ENCODE data around the gene EPHA4.

EPHA4 gene

DNA sequence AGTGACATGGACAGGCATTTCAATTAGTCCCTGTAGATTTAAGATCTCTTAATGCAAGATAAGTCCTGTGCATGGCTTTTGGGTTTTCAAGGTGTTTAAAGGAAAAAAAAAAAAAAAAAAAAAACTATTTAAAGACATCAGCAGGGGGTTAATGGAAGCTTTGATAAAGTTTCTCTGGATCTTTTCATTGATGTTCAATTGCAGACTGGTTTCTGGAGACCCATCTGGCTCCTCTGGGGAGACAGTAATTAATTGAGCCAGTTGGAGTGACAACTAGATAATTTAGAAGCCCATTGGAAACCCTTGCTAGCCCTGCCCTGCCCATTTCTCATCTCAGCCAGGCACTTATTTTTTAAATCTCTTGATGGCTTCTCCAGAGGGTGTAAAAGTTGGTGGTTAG, 98.7 kb downstream of the EPHA4 start:
- DNase-seq (ENCODE audit: low read depth in 3 of 3) = no peak

DNA sequence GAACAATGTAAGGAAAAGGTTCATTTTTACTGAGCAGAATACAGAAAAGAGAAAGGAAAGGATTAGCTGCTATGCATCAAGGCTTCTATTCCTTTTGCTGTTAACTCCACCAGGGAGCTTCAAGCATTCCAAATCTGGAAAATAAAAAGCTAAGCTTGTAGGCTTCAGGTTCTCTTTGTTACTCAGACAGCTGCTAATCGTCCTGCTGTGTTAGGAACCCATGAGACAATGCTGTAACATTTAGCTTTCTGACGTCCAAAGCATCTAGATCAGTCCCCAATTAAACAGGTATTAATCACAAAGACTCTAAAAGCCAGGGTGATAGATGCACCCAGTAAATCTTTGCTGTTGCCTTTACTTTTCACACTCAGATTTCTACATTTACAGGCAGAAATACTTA, 103.8 kb downstream of the EPHA4 start:
- DNase-seq (ENCODE audit: low read depth in 3 of 3) = no peak

DNA sequence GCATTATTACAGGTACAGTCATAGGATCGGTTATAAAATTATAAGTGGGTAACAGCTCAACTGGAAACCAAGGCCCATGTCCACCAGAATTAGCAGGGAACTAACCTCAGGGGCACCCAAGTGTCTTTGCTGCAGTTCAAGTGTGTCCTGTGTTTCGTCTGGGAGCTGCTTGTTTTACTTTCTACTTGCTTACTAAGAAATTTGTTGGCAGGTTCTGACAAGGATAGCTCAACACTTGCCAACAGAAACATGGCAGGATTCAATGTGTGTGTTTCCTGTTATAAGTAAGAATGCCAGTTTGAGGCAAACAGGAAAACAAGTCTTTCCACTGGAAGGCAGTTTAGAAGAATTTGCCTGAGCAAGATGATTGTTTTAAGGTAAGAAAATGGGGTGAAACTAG, 104.5 kb downstream of the EPHA4 start:
- no peak for DNase-seq (ENCODE audit: low read depth in 3 of 3)

DNA sequence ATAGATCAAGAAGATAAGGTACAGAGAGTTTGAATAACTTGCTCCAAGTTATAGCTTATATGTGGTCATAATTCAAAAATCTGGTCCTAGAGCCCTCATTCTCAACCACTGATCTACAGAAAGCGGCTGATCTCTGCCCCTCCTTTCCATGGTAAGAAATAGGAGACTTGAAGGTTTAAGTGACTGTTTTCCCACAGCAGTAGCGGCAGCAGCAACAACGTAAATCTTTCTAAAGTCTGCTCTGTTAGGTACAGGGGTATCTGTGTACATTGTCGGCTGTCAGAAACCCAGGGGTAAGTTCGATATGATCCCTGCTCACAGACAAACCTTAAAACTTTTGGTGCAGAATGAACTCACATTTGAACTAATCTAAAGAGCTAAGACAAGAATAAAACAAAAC, 105.4 kb downstream of the EPHA4 start:
- no peak for DNase-seq (ENCODE audit: low read depth in 3 of 3)

DNA sequence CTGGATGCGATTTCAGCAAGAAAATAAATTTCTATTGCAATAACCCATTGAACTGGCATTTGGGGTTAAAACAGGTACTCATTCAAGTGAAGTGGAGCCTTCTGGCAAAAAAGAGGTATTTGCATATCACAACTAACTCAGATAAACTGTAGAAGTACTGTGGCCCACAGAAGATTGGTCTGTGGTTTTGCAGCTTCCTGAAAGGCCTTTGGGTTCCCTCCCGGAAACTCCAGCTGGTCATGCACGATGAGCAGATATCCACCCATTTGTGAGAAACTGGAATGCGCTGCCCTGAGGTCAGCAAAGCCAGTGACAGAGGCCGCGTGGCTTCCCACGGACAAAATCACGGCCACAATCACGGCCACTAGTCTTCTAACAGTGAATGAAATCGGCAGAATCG, 106.3 kb downstream of the EPHA4 start:
- no peak for DNase-seq (ENCODE audit: low read depth in 3 of 3)

DNA sequence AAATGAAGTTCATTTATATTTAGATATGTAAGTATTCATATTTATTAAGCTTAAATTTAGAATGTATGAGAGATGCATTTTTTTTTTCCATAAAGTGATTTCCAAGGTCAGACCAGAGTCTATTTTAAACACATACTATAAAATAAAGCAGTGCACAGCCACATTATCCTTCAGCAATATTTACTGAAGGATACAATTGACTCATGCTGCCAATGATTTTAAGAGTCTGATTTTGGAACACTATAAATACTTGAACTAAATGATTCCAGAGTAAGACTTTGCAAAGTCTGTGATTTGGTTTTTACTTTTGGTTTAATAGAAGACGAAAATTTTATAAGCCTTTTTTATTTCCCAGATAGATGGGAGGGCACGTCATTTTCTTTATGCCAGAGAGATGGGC, 107.1 kb downstream of the EPHA4 start:
- DNase-seq (ENCODE audit: low read depth in 3 of 3) = no peak

DNA sequence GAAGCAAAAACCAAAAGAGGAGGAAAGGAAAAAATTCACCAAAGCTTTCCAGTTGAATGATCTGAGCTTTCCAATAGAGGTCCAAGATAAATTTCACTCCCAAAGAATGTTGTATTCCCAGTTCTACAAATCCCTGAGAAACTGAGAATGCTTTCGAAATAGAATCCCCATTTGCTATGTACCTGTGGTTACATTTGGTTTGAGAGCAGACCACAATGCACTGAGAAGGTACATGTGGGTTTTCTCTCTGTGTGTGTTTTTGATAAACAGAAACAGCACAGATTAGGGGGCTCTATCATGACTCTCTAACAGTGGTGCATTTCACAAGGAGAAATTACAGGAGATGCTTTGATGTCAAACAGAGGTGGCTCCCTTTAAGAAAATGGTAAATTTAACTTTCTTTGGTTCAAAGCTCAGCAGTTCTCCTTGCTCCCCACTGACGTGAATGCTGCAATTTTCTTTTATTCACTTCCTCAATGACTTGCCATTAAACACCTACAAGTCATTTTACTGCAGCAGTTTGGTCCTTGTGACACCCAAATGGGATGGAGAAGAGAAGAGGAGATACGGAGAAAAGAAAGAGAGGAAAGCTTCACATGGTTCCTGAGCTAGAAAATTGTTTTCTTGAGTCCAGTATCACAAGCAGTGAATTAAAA, 108.7 kb downstream of the EPHA4 start:
- DNase-seq (ENCODE audit: low read depth in 3 of 3) = no peak

DNA sequence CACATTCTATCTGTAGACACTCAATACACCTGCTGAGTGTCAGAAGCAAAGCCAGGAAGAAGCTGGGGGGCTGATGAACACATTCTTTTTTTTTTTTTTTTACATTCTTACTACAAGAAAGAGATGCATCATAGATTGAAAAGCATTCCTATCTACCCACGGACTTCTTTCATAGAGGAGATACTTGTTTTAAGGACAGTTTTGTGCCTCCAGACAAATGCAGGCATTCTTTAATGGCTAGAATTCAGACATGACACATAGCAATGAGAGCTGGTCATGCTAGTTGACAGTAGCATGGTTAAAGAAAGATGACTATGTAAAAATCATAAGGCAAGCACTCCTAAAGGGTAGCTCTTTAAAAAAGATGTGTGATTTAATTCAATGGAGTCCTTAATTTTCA, 110.2 kb downstream of the EPHA4 start:
- no peak for DNase-seq (ENCODE audit: low read depth in 3 of 3)

DNA sequence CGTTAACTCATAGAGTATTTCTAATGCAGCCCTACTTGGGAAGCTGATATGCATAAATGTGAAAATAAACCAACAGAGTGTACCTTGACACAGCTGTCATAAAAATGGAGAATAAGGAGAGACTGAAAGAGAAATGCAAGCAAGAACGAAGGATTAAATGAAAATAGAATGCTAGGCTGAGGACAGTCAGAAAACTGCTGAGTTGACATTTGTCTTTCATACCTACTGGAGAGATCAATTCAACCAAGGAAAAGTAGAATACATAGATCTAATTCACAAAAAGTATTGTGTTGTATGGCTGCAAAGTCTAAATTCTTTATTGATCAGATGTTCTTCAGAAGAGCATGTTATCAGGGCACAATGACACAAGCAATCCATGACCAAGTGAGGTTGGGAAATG, 112.0 kb downstream of the EPHA4 start:
- DNase-seq (ENCODE audit: low read depth in 3 of 3) = no peak

DNA sequence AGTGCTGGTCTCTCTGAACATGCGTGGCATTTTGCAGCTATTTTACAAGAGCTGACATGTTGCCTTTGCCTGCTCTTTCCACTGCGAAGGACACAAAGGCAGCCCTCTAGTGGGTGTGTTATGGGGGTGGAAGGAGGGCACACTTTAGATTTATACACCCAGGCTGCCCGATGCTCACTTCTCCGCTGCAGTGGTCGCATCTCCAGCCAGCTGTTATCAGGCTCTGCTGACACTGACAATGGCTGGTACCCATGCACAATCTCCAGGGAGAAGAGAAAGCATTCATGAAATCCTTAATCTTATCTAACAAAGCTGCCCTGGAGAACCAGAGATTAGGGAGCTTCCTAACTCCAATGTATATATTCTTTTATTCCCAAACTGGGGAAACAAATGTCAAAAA, 113.5 kb downstream of the EPHA4 start:
- no peak for DNase-seq (ENCODE audit: low read depth in 3 of 3)

DNA sequence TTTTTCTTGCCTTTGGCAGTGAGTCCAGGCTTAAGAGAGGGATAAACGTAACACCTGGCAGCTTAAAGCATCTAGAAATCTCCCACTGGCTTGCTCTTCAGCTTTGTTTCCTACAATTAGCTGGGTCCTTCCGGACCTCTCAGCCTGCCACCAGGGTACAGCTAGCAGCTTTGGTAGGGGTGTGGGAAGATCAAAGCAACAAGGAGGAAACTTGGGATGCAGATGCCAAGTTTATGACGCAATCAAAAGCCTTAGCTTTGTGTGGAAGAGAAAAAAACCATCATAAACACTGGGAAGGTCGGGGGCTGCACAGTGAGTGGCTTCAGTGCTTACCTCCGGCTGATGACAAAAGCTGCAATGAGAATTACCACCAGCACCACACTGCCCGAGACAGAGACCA, 116.9 kb downstream of the EPHA4 start:
- DNase-seq (ENCODE audit: low read depth in 3 of 3) = no peak

DNA sequence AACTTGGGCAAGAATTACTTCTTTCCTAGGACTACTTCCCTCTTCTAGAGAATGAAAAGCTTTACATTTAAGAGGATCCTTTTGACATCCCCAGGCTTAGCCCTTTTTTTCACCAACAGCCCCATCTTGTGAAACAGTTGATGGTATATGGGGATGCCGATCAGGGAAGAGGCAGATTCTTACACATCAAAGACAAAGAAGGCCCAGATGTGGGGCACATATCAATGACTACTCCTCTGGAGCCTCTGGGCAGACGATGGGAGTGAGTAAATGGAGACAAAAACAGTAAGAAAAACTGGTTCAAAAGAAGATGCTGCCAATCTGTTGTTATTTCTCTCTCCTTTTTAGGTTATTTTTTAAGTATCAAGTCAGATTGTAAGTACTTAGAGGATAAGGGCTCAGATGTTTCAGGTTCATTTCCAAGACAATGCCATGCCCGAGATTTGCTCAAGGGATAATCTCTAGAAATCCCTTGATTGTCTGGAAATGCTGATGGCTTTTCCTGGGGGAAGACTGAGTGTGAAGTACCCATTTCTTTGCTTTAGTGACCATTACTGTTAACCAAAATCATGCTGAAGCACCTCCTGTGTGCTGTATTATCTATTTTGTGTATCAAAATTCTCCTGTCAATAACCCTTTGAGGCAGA, 117.5 kb downstream of the EPHA4 start:
- no peak for DNase-seq (ENCODE audit: low read depth in 3 of 3)

DNA sequence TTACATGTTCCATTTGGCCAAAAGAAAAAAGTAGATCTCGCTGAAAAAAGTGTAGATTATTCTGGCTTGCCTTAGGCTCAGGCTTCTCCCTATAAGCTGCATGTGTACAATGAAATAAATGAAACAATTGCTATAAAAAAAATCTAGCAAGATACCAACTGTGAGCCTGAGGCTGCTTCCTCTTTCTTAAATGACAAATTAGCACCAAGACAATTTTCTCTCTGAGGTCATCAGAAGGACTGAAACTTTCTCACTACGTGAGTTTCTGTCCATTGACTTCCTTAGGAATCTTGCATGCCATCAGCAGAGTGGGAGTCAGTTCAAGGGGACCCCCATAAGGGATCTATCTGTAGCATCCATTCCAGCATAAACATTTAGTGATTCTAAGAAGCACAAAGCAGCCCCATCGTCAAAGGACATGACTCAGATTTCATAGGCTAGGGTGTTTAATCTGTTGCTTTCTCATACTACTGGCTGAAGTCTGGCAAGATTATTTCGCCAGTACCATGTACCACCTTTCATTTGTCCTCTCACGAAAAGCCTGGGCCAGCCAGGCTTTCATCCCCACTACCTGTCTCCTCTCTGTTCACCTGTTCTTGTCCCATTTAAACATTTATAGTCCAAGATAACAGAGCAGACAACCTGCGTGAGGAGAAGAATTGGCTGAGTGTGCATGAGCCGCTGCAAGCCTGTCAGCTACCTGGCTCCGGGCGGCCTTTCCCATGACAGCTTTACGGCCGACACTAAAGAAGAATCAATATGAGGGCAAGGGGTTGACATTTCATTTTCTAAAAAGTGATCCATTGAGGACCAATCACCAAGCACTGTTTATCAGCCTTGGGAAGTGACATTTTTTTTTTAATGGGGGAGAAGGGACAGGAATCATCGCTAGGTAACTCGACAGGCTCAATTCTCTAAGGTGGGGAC, 120.0 kb downstream of the EPHA4 start:
- DNase-seq (ENCODE audit: low read depth in 3 of 3) = no peak

DNA sequence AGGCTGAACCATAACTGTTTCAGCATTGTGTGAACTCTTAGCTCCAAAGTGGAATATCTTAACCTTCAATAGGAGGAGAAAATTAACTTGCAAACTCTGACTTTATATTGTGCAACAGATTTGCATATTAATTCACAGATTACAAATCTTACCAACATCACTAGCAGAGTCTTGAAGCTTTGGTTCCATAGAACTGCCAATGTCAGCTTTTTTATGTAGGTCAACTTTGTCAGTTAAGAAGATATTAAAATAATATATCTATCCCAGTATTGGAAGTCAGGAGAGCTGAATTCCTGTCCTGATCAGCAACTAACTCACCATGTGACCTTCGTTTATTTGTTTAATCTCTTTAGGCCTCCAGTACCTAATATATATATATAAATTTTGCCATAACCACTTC, 121.8 kb downstream of the EPHA4 start:
- no peak for DNase-seq (ENCODE audit: low read depth in 3 of 3)

DNA sequence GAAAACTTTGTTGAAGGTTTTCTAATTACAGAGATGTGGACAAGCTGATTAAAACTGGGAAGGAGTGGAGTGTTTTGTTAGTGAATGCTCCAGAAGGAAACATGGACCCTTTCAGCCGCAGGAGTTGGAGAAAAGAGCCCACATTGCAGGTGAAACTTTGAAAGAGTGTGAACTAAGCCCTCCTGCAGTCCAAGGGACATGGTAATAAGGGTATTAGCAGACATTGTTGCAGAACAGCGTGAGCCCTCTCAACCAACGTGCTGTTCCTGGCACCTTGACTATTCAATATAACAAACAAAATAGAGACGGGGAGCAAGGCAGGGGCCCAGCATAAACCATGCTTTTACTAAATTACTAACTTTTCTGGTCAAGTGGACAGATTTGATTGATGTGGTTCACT, 122.7 kb downstream of the EPHA4 start:
- DNase-seq (ENCODE audit: low read depth in 3 of 3) = no peak

DNA sequence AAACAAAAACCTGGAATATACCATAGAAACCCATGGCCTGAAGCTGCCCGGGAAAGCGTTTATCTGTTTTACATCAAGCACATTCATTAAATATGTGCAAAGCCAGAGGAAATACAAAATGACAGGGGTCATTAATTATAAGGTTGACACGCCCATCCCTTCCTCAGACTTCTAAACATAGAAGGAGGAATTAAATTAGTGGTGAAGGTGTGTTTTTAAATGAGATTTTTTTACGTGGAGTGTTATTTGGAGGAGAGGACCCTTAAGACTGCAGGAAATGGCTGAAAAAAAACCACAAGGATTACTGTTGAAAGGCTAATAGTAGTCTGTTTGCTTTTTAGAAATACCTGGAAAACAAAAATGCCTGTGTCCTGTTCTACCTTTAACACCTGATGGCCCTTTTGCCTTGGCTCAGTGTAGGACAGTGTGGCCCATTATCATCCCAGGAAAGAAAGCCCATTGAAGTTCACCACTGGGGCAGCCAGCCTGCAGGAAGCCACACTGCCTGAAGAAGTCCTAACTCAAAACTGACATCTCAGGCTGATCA, 123.2 kb downstream of the EPHA4 start:
- no peak for DNase-seq (ENCODE audit: low read depth in 3 of 3)

DNA sequence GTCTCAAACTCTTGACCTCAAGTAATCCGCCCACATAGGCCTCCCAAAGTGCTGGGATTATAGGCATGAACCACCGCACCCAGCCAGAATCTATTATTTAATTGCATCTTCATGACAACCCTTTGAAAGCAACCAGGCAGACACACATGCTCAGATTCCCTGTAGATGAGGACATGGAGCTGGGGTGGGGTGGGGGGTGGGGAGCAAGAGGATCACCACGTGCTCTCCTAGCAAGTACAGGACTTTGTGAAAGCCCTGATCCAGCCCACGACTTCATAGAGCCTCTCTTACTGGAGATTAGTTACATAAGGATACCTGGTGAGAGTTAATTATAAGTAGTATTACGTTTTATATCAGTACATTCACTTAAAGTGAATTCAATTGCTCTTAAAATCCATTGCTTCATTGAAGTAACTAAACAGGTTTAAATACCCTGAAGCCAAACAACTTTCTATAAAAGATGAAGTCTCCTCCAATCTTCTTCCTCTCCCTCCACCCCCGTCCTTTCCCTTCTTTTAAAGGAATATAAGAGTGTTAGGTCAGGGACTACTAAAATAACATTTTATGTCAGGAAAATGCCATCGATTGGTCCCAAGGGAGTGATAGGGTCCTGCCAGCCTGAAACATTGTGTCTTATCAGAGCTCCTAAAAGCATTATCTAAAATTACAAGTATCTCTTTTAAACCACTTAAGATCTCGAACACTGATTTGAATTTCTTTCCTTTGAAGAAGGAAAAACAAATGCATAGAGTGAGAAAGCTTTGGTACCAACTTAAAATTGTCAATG, 123.9 kb downstream of the EPHA4 start:
- no peak for DNase-seq (ENCODE audit: low read depth in 3 of 3)

DNA sequence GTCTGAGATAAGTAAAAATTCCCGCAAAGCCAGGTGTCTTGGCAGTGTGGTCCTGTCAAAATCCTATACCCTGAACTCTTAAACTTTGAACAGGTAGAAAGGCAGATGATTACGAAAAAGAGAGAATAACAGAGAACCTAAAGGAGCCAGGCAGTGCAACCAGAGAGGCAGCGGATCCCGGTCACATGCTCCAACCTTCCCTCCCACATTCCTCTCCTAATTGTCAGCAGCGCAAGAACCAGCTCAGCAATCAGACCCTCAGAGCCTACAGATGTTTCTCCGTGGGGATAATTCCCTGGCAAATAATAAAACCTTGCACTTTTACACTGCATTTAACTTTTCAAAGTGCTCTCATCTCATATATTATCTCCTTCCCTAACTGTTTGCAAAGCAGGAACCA, 124.8 kb downstream of the EPHA4 start:
- DNase-seq (ENCODE audit: low read depth in 3 of 3) = no peak

DNA sequence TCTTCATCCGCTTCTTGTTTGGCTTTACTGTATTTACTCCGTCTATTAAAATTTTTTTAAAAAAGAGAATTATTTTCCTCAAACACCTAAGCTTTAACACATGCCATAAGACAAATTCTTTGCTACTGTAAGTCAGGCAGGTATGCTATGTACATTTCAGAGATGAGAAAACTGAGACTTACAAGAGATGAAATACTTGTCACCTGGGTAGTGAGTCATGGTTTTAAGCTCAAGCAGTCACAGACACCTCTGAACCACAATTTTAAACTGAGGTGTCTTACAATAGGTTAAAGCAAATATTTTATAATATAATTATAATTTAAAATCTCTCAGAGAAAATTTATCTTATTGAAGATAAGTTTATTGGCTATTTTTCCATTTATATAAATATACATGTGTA, 126.0 kb downstream of the EPHA4 start:
- DNase-seq (ENCODE audit: low read depth in 3 of 3) = no peak

DNA sequence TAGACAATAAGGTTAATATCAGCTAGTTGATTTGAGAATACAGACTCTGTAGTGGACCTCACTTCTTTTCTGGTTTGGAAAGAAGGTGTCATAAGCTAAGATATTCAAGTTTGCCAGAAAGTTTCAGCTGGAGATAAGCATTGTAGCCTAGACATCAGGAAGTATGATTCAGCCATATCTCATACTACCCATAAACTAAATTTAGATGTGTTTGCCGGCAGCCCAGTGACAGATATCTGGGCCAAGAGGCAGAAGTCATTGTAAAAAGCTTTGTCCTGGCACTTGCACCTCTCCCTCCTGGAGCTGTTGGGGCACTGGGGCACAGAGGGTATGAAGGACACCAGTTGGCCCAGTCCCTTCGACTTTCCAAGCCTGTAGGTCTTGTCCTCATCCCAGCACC, 128.0 kb downstream of the EPHA4 start:
- DNase-seq (ENCODE audit: low read depth in 3 of 3) = no peak

DNA sequence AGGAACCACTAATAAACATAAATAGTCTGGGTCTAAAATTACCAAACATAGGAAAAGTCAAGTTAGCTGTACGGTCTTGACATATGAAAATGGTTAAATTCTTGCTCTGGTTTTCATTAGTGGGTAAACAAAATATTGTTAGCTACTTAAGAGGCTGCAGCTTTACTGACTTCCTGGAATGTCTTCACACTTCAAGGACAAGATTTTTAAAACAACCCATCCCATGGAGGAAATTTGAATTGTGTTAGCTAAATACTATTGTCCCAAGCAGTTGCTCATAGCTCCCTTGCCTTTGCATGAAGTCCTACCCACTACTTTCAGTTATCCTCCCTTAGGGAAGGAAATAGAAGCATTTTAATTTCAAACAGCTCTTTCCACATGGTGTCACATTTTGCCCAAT, 128.5 kb downstream of the EPHA4 start:
- DNase-seq (ENCODE audit: low read depth in 3 of 3) = no peak

DNA sequence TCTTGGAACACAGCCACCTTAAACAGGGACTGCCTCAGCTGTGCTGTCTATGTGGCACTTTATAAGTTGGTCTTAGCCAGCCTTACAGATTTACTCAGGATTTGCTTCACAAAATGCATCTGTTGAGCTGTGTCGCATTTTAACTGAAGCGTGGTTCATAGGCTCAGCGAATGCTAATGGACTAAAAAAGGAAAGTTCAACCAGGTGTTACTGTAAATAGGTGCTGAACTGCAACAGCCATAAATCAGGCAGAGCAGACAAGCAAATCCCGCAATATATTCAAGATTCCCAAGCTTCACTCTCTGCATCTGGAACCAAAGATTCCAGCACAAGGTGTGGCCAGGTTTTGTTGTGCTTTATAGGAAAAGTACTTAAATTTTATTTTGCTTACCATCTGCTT, 130.0 kb downstream of the EPHA4 start:
- no peak for DNase-seq (ENCODE audit: low read depth in 3 of 3)

Measured in stimulated activated CD4-positive, alpha-beta T cell treated with anti-CD3 and anti-CD28 coated beads, TNF-alpha, amount 100 ng/mL, for 48 hours (primary cell).